AG20443 (cell line): ENCODE data around the gene NUDT4B.
"Not testable (repeated sequence)": the region's sequence is repeated elsewhere in the genome, so short reads cannot be mapped to it uniquely, and the experiment has no call there.

Source experiments
- DNase-seq: peaks from one replicate; pipeline ENCODE4 v3.0.0; 2012; ENCODE audit warnings: low spot score, mixed read lengths

Gene NUDT4B

GRCh38 chr1:148748563-148749334, at the start of gene NUDT4B:
Gene NUDT4B, plus strand, starts transcription at chr1:148748774. Its CDS starts 179 bp downstream, at chr1:148748953.
- not testable (repeated sequence) for DNase-seq

- not testable (repeated sequence) for DNase-seq
Measured at GRCh38 chr1:148699357-148699756, 49.2 kb upstream of the NUDT4B start.

GRCh38 chr1:148702242-148702641, 46.3 kb upstream of the NUDT4B start:
- DNase-seq: not testable (repeated sequence)

- not testable (repeated sequence) for DNase-seq
Measured at GRCh38 chr1:148703973-148704591, 44.5 kb upstream of the NUDT4B start.

- not testable (repeated sequence) for DNase-seq
Measured at GRCh38 chr1:148705316-148705948, 43.1 kb upstream of the NUDT4B start.

GRCh38 chr1:148708779-148709333, 39.7 kb upstream of the NUDT4B start:
- not testable (repeated sequence) for DNase-seq

GRCh38 chr1:148710772-148711523, 37.6 kb upstream of the NUDT4B start:
- not testable (repeated sequence) for DNase-seq

GRCh38 chr1:148712353-148712752, 36.2 kb upstream of the NUDT4B start:
- not testable (repeated sequence) for DNase-seq

- not testable (repeated sequence) for DNase-seq
Measured at GRCh38 chr1:148715518-148715917, 33.1 kb upstream of the NUDT4B start.

- not testable (repeated sequence) for DNase-seq
Measured at GRCh38 chr1:148716966-148717520, 31.5 kb upstream of the NUDT4B start.

GRCh38 chr1:148720918-148721317, 27.7 kb upstream of the NUDT4B start:
- not testable (repeated sequence) for DNase-seq

GRCh38 chr1:148722758-148723157, 25.8 kb upstream of the NUDT4B start:
- not testable (repeated sequence) for DNase-seq

GRCh38 chr1:148723515-148723914, 25.1 kb upstream of the NUDT4B start:
- DNase-seq: not testable (repeated sequence)

GRCh38 chr1:148724872-148725271, 23.7 kb upstream of the NUDT4B start:
- not testable (repeated sequence) for DNase-seq

- not testable (repeated sequence) for DNase-seq
Measured at GRCh38 chr1:148727862-148728261, 20.7 kb upstream of the NUDT4B start.

- DNase-seq: not testable (repeated sequence)
Measured at GRCh38 chr1:148729128-148729527, 19.4 kb upstream of the NUDT4B start.

GRCh38 chr1:148729541-148729940, 19.0 kb upstream of the NUDT4B start:
- not testable (repeated sequence) for DNase-seq

GRCh38 chr1:148732277-148732676, 16.3 kb upstream of the NUDT4B start:
- not testable (repeated sequence) for DNase-seq

GRCh38 chr1:148733585-148734310, 14.8 kb upstream of the NUDT4B start:
- not testable (repeated sequence) for DNase-seq

GRCh38 chr1:148734311-148734662, 14.3 kb upstream of the NUDT4B start:
- DNase-seq: not testable (repeated sequence)

GRCh38 chr1:148735538-148735937, 13.0 kb upstream of the NUDT4B start:
- DNase-seq: not testable (repeated sequence)
